ENCODE results near the gene PLA2G2C.

- TF ChIP-seq CTCF (IDR thresholded peaks at IDR 0.05; ENCODE audit: low read depth, low read length) (no peak), EZH2phosphoT487 (IDR thresholded peaks at IDR 0.05; ENCODE audit: low read depth) (no peak)
These were observed 20.3 kb downstream of the PLA2G2C start for GRCh38 chr1:20166051-20166450.
